SK-N-SH (cell line): Measurements from ENCODE around the gene SRGAP1.

Experiments used
- CTCF ChIP-seq: fragments of 200-600 bp; sonication (generic); IDR thresholded peaks from 2 replicates; pipeline ENCODE4 v1.6.1; 2017; ENCODE audit warnings: antibody characterized with exemption, mild to moderate bottlenecking, moderate library complexity
- EP300 ChIP-seq, 2 experiments: IDR thresholded peaks; 2 replicates each; pipeline versions ENCODE4 v1.4.0 to v1.6.1; 2012; ENCODE audit warnings: borderline replicate concordance in 1 of 2, low read depth in 1 of 2, low read length in 1 of 2
- EZH2phosphoT487 ChIP-seq: fragments of 200-600 bp; sonication (generic); IDR thresholded peaks from 2 replicates; pipeline ENCODE4 v1.6.1; 2017; ENCODE audit warnings: low read depth, mixed run types, mild to moderate bottlenecking, antibody characterized with exemption, moderate library complexity, borderline replicate concordance
- JUND ChIP-seq: IDR thresholded peaks from 2 replicates; pipeline ENCODE4 v1.4.0; 2012
- MAX ChIP-seq: IDR thresholded peaks from 2 replicates; pipeline ENCODE4 v1.4.0; 2012; ENCODE audit warnings: low read depth
- NFIC ChIP-seq: IDR thresholded peaks from 2 replicates; pipeline ENCODE4 v1.4.0; 2012; ENCODE audit warnings: borderline replicate concordance
- NRF1 ChIP-seq: IDR thresholded peaks from 2 replicates; pipeline ENCODE4 v1.6.1; 2012; ENCODE audit warnings: low read depth, mild to moderate bottlenecking, low read length
- PBX3 ChIP-seq: IDR thresholded peaks from 2 replicates; pipeline ENCODE4; 2012
- POLR2AphosphoS5 ChIP-seq: IDR thresholded peaks from 2 replicates; pipeline ENCODE4 v1.6.1; 2012; ENCODE audit warnings: low read depth, low read length
- RXRA ChIP-seq: IDR thresholded peaks from 2 replicates; pipeline ENCODE4 v1.4.0; 2012; ENCODE audit warnings: low read depth, mild to moderate bottlenecking, borderline replicate concordance
- SIN3A ChIP-seq: IDR thresholded peaks from 2 replicates; pipeline ENCODE4 v1.6.1; 2012; ENCODE audit warnings: low read depth, mild to moderate bottlenecking, low read length, moderate library complexity, borderline replicate concordance

GRCh38 chr12:63874897-63875480, 30.5 kb downstream of the SRGAP1 start:
- TF ChIP-seq CTCF, result no peak
- no peak for TF ChIP-seq POLR2AphosphoS5
- no peak for TF ChIP-seq JUND
- no peak for TF ChIP-seq PBX3
- TF ChIP-seq MAX, result no peak
- TF ChIP-seq EZH2phosphoT487, result no peak
- no peak for TF ChIP-seq RXRA
- no peak for TF ChIP-seq EP300 (IDR thresholded peaks at IDR 0.05; ENCODE audit: borderline replicate concordance in 1 of 2, low read depth in 1 of 2, low read length in 1 of 2)
- TF ChIP-seq NRF1, result no peak
- no peak for TF ChIP-seq NFIC
- no peak for TF ChIP-seq SIN3A
